ENCODE results near the gene C1orf105.

GRCh38 chr1:172382990-172383389 lies 37.5 kb upstream of the C1orf105 start:
- TF ChIP-seq SP1 (CRISPR knock-in tag; conservative IDR thresholded peaks at IDR 0.05) (no peak), ZBTB21 (CRISPR knock-in tag; IDR thresholded peaks at IDR 0.05; ENCODE audit: borderline replicate concordance) (no peak), MAX (CRISPR knock-in tag; IDR thresholded peaks at IDR 0.05) (no peak), CTCF (IDR thresholded peaks at IDR 0.05) (no peak)
- TF ChIP-seq, protein P1, sequence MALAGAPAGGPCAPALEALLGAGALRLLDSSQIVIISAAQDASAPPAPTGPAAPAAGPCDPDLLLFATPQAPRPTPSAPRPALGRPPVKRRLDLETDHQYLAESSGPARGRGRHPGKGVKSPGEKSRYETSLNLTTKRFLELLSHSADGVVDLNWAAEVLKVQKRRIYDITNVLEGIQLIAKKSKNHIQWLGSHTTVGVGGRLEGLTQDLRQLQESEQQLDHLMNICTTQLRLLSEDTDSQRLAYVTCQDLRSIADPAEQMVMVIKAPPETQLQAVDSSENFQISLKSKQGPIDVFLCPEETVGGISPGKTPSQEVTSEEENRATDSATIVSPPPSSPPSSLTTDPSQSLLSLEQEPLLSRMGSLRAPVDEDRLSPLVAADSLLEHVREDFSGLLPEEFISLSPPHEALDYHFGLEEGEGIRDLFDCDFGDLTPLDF (CRISPR knock-in tag; IDR thresholded peaks at IDR 0.05) = no peak
- TF ChIP-seq, protein P2, sequence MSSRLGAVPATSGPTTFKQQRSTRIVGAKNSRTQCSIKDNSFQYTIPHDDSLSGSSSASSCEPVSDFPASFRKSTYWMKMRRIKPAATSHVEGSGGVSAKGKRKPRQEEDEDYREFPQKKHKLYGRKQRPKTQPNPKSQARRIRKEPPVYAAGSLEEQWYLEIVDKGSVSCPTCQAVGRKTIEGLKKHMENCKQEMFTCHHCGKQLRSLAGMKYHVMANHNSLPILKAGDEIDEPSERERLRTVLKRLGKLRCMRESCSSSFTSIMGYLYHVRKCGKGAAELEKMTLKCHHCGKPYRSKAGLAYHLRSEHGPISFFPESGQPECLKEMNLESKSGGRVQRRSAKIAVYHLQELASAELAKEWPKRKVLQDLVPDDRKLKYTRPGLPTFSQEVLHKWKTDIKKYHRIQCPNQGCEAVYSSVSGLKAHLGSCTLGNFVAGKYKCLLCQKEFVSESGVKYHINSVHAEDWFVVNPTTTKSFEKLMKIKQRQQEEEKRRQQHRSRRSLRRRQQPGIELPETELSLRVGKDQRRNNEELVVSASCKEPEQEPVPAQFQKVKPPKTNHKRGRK (CRISPR knock-in tag; IDR thresholded peaks at IDR 0.05; ENCODE audit: borderline replicate concordance) = no peak
